ENCODE data around the gene TAF11L9.
"Not testable (repeated sequence)": the region's sequence is repeated elsewhere in the genome, so short reads cannot be mapped to it uniquely, and the experiment has no call there.

TAF11L9 gene

GRCh38 chr5:17594255-17594654 is at the start of gene TAF11L9:
Gene TAF11L9, minus strand, starts transcription at chr5:17594394.
- DNase-seq (ENCODE audit: low read depth): not testable (repeated sequence)

GRCh38 chr5:17634160-17634559 is 40.0 kb upstream of the TAF11L9 start, which contains the start of gene TAF11L14:
Gene TAF11L14, plus strand, starts transcription at chr5:17634460.
- Histone ChIP-seq H3K4me1 (ENCODE audit: control insufficient read depth, insufficient read depth, low read length) (no peaks in the 10 kb centered on the region), H3K9me3 (ENCODE audit: control insufficient read depth, low read length) (no peaks in the 10 kb centered on the region), H3K27me3 (replicated peaks; ENCODE audit: control insufficient read depth, insufficient read depth, low read length) (no peaks in the 10 kb centered on the region), H3K9ac (ENCODE audit: low read length) (no peak within 1 kb of the TSS), H3K36me3 (ENCODE audit: control insufficient read depth, insufficient read depth, low read length, severe bottlenecking) (no peaks in the 10 kb centered on the region), H3K4me3 (ENCODE audit: low read length) (no peak within 1 kb of the TSS)
- DNase-seq (ENCODE audit: low read depth): no peak

More at GRCh38 chr5:17594255-17594654, at the start of gene TAF11L9:
- not testable (repeated sequence) for H3K27me3 ChIP-seq (replicated peaks; ENCODE audit: control insufficient read depth, insufficient read depth, low read length); H3K4me1 ChIP-seq (ENCODE audit: control insufficient read depth, insufficient read depth, low read length); H3K4me3 ChIP-seq (ENCODE audit: low read length); H3K9me3 ChIP-seq (ENCODE audit: control insufficient read depth, low read length); H3K36me3 ChIP-seq (ENCODE audit: control insufficient read depth, insufficient read depth, low read length, severe bottlenecking); H3K9ac ChIP-seq (ENCODE audit: low read length)

- not testable (repeated sequence) for H3K9me3 ChIP-seq (ENCODE audit: control insufficient read depth, low read length); H3K4me3 ChIP-seq (ENCODE audit: low read length); H3K4me1 ChIP-seq (ENCODE audit: control insufficient read depth, insufficient read depth, low read length); DNase-seq (ENCODE audit: low read depth); H3K27me3 ChIP-seq (replicated peaks; ENCODE audit: control insufficient read depth, insufficient read depth, low read length); H3K9ac ChIP-seq (ENCODE audit: low read length); H3K36me3 ChIP-seq (ENCODE audit: control insufficient read depth, insufficient read depth, low read length, severe bottlenecking)
These were observed 37.6 kb upstream of the TAF11L9 start, which contains the start of gene TAF11L13 for GRCh38 chr5:17631788-17632187. Gene TAF11L13, plus strand, starts transcription at chr5:17632088.

DNA sequence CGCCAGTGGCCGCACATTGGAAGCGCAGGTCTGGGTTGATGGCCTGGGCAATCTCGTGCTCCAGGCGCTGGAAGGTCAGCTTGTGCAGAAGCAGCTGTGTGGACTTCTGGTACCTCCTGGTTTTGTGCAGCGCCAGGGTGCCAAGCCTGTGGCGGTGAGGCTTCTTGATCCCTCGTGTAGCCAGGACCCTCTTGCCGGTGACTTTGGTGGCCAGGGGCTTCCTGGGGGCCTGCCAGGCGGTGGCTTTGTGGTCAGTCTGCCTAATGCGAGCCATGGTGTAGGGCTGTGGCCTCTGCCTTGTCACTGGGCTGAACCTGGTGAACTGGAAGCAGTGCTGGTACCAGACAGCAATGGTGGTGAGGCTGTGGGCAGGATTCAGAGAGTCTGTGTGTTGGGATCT is 31.5 kb upstream of the TAF11L9 start:
- Histone ChIP-seq H3K36me3 (ENCODE audit: control insufficient read depth, insufficient read depth, low read length, severe bottlenecking) (no peaks in the 10 kb centered on the region), H3K9ac (ENCODE audit: low read length) (no peak overlapping the region), H3K9me3 (ENCODE audit: control insufficient read depth, low read length) (no peaks in the 10 kb centered on the region), H3K4me3 (ENCODE audit: low read length) (no peak overlapping the region), H3K27me3 (replicated peaks; ENCODE audit: control insufficient read depth, insufficient read depth, low read length) (no peaks in the 10 kb centered on the region), H3K4me1 (ENCODE audit: control insufficient read depth, insufficient read depth, low read length) (no peaks in the 10 kb centered on the region)
- no peak for DNase-seq (ENCODE audit: low read depth)

GRCh38 chr5:17620627-17621026 is 26.4 kb upstream of the TAF11L9 start:
- Histone ChIP-seq H3K36me3 (ENCODE audit: control insufficient read depth, insufficient read depth, low read length, severe bottlenecking) (no peaks in the 10 kb centered on the region), H3K9me3 (ENCODE audit: control insufficient read depth, low read length) (no peaks in the 10 kb centered on the region), H3K9ac (ENCODE audit: low read length) (no peak overlapping the region), H3K27me3 (replicated peaks; ENCODE audit: control insufficient read depth, insufficient read depth, low read length) (no peaks in the 10 kb centered on the region), H3K4me1 (ENCODE audit: control insufficient read depth, insufficient read depth, low read length) (no peaks in the 10 kb centered on the region), H3K4me3 (ENCODE audit: low read length) (no peak overlapping the region)
- no peak for DNase-seq (ENCODE audit: low read depth)

DNA sequence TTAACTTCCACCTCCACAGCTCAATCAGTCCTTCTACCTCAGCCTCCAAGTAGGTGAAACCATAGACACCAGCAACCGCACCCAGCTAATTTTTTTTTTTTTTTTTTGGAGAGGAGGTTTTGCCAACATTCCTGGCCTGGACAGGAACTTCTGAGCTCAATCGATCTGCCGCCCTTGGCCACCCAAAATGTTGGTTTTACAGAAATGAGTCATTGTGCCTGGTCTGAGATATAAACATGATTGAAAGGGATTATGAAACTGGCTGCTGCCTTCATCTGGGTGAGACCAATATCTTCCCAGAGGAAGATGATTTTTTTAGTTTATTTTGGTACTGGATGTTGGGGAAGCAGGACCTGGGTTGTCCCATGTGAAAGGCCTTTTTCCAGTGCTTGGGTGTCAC is 25.2 kb upstream of the TAF11L9 start:
- H3K9me3 ChIP-seq (ENCODE audit: control insufficient read depth, low read length): no peaks in the 10 kb centered on the region
- DNase-seq (ENCODE audit: low read depth): no peak
- no peaks in the 10 kb centered on the region for H3K36me3 ChIP-seq (ENCODE audit: control insufficient read depth, insufficient read depth, low read length, severe bottlenecking)
- no peak overlapping the region for H3K4me3 ChIP-seq (ENCODE audit: low read length)
- no peaks in the 10 kb centered on the region for H3K4me1 ChIP-seq (ENCODE audit: control insufficient read depth, insufficient read depth, low read length)
- no peak overlapping the region for H3K9ac ChIP-seq (ENCODE audit: low read length)
- no peaks in the 10 kb centered on the region for H3K27me3 ChIP-seq (replicated peaks; ENCODE audit: control insufficient read depth, insufficient read depth, low read length)

- no peak overlapping the region for H3K9ac ChIP-seq (ENCODE audit: low read length)
- no peaks in the 10 kb centered on the region for H3K36me3 ChIP-seq (ENCODE audit: control insufficient read depth, insufficient read depth, low read length, severe bottlenecking)
- H3K4me3 ChIP-seq (ENCODE audit: low read length): no peak overlapping the region
- H3K4me1 ChIP-seq (ENCODE audit: control insufficient read depth, insufficient read depth, low read length): no peaks in the 10 kb centered on the region
- no peaks in the 10 kb centered on the region for H3K27me3 ChIP-seq (replicated peaks; ENCODE audit: control insufficient read depth, insufficient read depth, low read length)
- no peak for DNase-seq (ENCODE audit: low read depth)
- H3K9me3 ChIP-seq (ENCODE audit: control insufficient read depth, low read length): no peaks in the 10 kb centered on the region
These were observed 20.8 kb upstream of the TAF11L9 start for GRCh38 chr5:17614872-17615605.

DNA sequence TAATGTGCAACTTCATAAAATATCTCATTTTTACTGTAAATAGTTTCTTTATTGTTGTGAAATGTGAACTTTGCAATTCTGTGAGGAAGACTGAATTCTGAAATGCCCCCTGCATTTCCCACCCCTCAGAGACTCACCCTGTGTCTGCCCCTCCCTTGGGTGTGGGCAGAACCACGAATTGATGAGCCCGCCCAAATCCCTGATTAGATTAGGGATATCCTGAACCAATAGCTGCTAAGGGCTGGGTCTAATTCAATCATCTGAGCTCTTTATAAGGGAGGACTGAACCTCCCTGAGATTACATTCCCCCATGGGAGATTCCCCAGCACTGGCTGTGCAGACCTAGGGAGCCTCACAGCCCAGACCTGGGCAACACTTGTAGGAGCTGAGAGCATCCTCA is 15.9 kb upstream of the TAF11L9 start, which contains the start of gene TAF11L12:
TSS of gene TAF11L12 (plus strand) at position 301 of the 400 bp plus-strand sequence.
- not testable (repeated sequence) for DNase-seq (ENCODE audit: low read depth); H3K9me3 ChIP-seq (ENCODE audit: control insufficient read depth, low read length); H3K4me1 ChIP-seq (ENCODE audit: control insufficient read depth, insufficient read depth, low read length); H3K4me3 ChIP-seq (ENCODE audit: low read length); H3K27me3 ChIP-seq (replicated peaks; ENCODE audit: control insufficient read depth, insufficient read depth, low read length); H3K36me3 ChIP-seq (ENCODE audit: control insufficient read depth, insufficient read depth, low read length, severe bottlenecking); H3K9ac ChIP-seq (ENCODE audit: low read length)

DNA sequence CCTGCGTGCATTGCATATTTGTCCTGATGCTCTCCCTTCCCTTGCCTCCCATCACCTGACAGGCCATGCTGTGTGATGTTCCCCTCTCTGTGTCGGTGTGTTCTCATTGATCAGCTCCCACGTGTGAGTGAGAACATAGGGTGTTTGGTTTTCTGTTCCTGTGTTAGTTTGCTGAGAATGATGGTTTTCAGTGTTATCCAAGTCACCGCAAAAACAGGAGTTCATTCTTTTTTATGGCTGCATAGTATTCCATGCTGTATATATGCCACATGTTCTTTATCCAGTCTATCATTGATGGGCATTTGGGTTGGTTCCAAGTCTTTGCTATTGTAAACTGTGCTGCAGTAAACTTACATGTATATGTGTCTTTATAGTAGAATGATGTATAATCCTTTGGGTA is 13.3 kb upstream of the TAF11L9 start:
- not testable (repeated sequence) for DNase-seq (ENCODE audit: low read depth); H3K36me3 ChIP-seq (ENCODE audit: control insufficient read depth, insufficient read depth, low read length, severe bottlenecking); H3K9ac ChIP-seq (ENCODE audit: low read length); H3K4me1 ChIP-seq (ENCODE audit: control insufficient read depth, insufficient read depth, low read length); H3K9me3 ChIP-seq (ENCODE audit: control insufficient read depth, low read length); H3K4me3 ChIP-seq (ENCODE audit: low read length); H3K27me3 ChIP-seq (replicated peaks; ENCODE audit: control insufficient read depth, insufficient read depth, low read length)

DNA sequence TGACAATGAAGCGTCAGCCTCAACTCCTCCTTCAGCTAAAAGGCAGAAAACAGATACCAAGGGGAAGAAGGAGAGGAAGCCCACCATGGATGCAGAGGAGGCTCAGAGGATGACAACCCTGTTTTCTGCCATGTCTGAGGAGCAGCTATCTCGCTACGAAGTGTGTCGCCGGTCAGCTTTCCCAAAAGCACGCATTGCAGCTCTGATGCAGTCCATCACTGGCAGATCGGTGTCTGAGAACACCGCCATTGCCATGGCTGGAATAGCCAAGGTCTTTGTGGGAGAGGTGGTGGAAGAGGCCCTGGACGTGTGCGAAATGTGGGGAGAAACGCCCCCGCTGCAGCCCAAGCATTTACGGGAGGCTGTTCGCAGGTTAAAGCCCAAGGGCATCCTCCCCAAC is 10.8 kb upstream of the TAF11L9 start:
- DNase-seq (ENCODE audit: low read depth): no peak
- no peaks in the 10 kb centered on the region for H3K9me3 ChIP-seq (ENCODE audit: control insufficient read depth, low read length)
- H3K36me3 ChIP-seq (ENCODE audit: control insufficient read depth, insufficient read depth, low read length, severe bottlenecking): no peaks in the 10 kb centered on the region
- no peaks in the 10 kb centered on the region for H3K4me1 ChIP-seq (ENCODE audit: control insufficient read depth, insufficient read depth, low read length)
- no peak overlapping the region for H3K4me3 ChIP-seq (ENCODE audit: low read length)
- no peak overlapping the region for H3K9ac ChIP-seq (ENCODE audit: low read length)
- no peaks in the 10 kb centered on the region for H3K27me3 ChIP-seq (replicated peaks; ENCODE audit: control insufficient read depth, insufficient read depth, low read length)

DNA sequence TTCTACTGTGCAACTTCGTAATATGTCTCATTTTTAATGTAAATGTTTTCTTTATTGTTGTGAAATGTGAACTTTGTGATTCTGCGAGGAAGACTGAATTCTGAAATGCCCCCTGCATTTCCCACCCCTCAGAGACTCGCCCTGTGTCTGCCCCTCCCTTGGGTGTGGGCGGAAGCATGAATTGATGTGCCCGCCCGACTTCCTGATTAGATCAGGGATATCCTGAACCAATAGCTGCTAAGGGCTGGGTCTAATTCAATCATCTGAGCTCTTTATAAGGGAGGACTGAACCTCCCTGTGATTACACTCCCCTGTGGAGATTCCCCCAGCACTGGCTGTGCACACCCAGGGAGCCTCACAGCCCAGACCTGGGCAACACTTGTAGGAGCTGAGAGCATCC is 9.7 kb upstream of the TAF11L9 start, which contains the start of gene TAF11L11:
TSS of gene TAF11L11 (plus strand) at position 304 of the 400 bp plus-strand sequence.
- H3K9ac ChIP-seq (ENCODE audit: low read length); H3K36me3 ChIP-seq (ENCODE audit: control insufficient read depth, insufficient read depth, low read length, severe bottlenecking); H3K4me3 ChIP-seq (ENCODE audit: low read length); DNase-seq (ENCODE audit: low read depth); H3K4me1 ChIP-seq (ENCODE audit: control insufficient read depth, insufficient read depth, low read length); H3K9me3 ChIP-seq (ENCODE audit: control insufficient read depth, low read length); H3K27me3 ChIP-seq (replicated peaks; ENCODE audit: control insufficient read depth, insufficient read depth, low read length): not testable (repeated sequence)

DNA sequence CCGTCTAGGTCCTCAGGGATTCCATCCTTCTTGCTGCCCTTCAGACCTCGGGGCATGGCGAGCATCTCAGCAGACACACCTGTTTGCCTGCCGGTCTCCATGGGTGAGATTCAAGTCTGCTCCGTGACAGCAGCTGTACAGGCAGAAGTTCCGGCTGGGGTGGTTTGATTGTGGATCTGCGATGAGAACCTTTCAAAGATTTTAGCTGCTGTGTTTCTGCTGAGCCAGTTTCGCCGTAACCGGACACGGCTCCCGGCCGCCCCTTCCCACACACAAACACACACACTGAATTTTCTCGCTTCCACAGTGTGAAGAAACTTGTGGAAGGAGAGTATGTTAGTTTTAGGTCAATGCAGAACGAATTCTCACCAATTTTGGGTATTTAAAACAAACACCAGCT is 3.5 kb upstream of the TAF11L9 start, which contains the start of gene TAF11L10:
TSS of gene TAF11L10 (minus strand) at position 101 of the 400 bp plus-strand sequence.
- H3K4me3 ChIP-seq (ENCODE audit: low read length); H3K9ac ChIP-seq (ENCODE audit: low read length); DNase-seq (ENCODE audit: low read depth); H3K9me3 ChIP-seq (ENCODE audit: control insufficient read depth, low read length); H3K4me1 ChIP-seq (ENCODE audit: control insufficient read depth, insufficient read depth, low read length); H3K27me3 ChIP-seq (replicated peaks; ENCODE audit: control insufficient read depth, insufficient read depth, low read length); H3K36me3 ChIP-seq (ENCODE audit: control insufficient read depth, insufficient read depth, low read length, severe bottlenecking): not testable (repeated sequence)
